SU-DHL-6 (cell line): ENCODE measurements around the gene NETO1.

ENCODE experiments used
- H2AFZ ChIP-seq: fragments of 200-600 bp; sonication (generic); 2 replicates; pipeline ENCODE4 v1.6.1; 2014; ENCODE audit warnings: low read depth, mild to moderate bottlenecking, moderate library complexity, mixed read lengths, antibody characterized with exemption, low read length; ENCODE audit not compliant: severe bottlenecking
- H3F3A ChIP-seq: fragments of 200-600 bp; shearing (Covaris generic); 2 replicates; pipeline ENCODE4 v1.6.0; 2016; ENCODE audit warnings: antibody characterized with exemption, mild to moderate bottlenecking; ENCODE audit not compliant: insufficient read depth
- H3K27ac ChIP-seq: fragments of 200-600 bp; sonication (generic); 2 replicates; pipeline ENCODE4 v1.5.1; 2016; ENCODE audit warnings: low read depth, mild to moderate bottlenecking, low read length, moderate library complexity, mixed read lengths
- H3K27me3 ChIP-seq: fragments of 200-600 bp; sonication (generic), shearing (Covaris generic); 2 replicates; pipeline ENCODE4 v1.6.0; 2014; ENCODE audit warnings: mild to moderate bottlenecking, low read length
- H3K36me3 ChIP-seq: fragments of 200-600 bp; sonication (generic); 2 replicates; pipeline ENCODE4 v1.6.1; 2014; ENCODE audit warnings: mild to moderate bottlenecking, low read length, mixed read lengths
- H3K4me2 ChIP-seq: fragments of 300-600, 200-600 bp; shearing (Covaris generic), sonication (generic); 2 replicates; pipeline ENCODE4 v1.6.0; 2014; ENCODE audit warnings: low read length, low read depth, mild to moderate bottlenecking; ENCODE audit not compliant: poor library complexity, severe bottlenecking
- H3K4me3 ChIP-seq: fragments of 200-600 bp; sonication (generic); 2 replicates; pipeline ENCODE4 v1.5.1; 2014; ENCODE audit warnings: antibody characterized with exemption, low read length, mild to moderate bottlenecking, mixed read lengths; ENCODE audit not compliant: insufficient read depth, poor library complexity, severe bottlenecking
- H3K79me2 ChIP-seq: fragments of 200-600 bp; sonication (generic); 2 replicates; pipeline ENCODE4 v1.6.1; 2014; ENCODE audit warnings: mild to moderate bottlenecking, low read length, moderate library complexity; ENCODE audit not compliant: insufficient read depth
- H3K9ac ChIP-seq: fragments of 200-600 bp; sonication (generic); 2 replicates; pipeline ENCODE4 v1.7.0; 2014; ENCODE audit warnings: mild to moderate bottlenecking, low read length
- H3K9me2 ChIP-seq: fragments of 200-600 bp; sonication (generic); replicated peaks from 2 replicates; pipeline ENCODE4 v1.6.1; 2014; ENCODE audit warnings: low read length; ENCODE audit not compliant: insufficient read depth
- H3K9me3 ChIP-seq: fragments of 200-600 bp; sonication (generic); 2 replicates; pipeline ENCODE4 v1.6.1; 2014; ENCODE audit warnings: low read length, mixed read lengths; ENCODE audit not compliant: insufficient read depth
- H4K20me1 ChIP-seq: fragments of 200-600 bp; sonication (generic); 2 replicates; pipeline ENCODE4 v1.6.1; 2014; ENCODE audit warnings: low read depth, mild to moderate bottlenecking, antibody characterized with exemption, low read length, moderate library complexity, mixed read lengths
- EZH2phosphoT487 ChIP-seq: fragments of 200-600 bp; sonication (generic), shearing (Covaris generic); conservative IDR thresholded peaks from 2 replicates; pipeline ENCODE4 v1.6.1; 2018; ENCODE audit warnings: mild to moderate bottlenecking, antibody characterized with exemption, low read length, moderate library complexity, mixed read lengths
- TF ChIP-seq, protein P1 (sequence below): fragments of 200-600 bp; sonication (generic); IDR thresholded peaks from one replicate; pipeline ENCODE4 v1.5.1; 2017; ENCODE audit warnings: antibody characterized with exemption, mild to moderate bottlenecking, low read length, moderate library complexity; ENCODE audit not compliant: insufficient read depth, poor library complexity, severe bottlenecking

NETO1 gene

DNA sequence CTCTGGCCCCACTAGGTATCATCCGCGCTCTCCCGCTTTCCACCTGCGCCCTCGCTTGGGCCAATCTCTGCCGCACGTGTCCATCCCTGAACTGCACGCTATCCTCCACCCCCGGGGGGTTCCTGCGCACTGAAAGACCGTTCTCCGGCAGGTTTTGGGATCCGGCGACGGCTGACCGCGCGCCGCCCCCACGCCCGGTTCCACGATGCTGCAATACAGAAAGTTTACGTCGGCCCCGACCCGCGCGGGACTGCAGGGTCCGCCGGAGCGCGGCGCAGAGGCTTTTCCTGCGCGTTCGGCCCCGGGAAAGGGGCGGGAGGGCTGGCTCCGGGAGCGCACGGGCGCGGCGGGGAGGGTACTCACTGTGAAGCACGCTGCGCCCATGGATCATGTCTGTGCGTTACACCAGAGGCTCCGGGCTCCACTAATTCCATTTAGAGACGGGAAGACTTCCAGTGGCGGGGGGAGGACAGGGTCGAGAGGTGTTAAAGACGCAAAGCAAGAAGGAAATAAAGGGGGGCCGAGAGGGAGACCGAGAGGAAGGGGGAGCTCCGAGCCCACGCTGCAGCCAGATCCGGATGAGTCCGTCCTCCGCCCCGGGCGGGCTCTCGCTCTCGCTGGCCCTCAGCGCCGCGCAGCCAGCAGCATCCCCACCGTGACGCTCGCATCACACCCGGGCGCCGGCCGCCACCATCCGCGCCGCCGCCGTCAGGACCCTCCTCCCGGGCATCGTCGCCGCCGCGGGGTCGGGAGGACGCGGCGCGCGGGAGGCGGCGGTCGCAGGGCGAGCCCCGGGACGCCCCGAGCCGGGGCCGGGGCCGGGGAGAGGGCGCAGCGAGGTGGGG is 664 bp downstream of the NETO1 start:
- H4K20me1 ChIP-seq = no peaks in the 10 kb centered on the region
- no peak for TF ChIP-seq EZH2phosphoT487
- TF ChIP-seq, protein P1, sequence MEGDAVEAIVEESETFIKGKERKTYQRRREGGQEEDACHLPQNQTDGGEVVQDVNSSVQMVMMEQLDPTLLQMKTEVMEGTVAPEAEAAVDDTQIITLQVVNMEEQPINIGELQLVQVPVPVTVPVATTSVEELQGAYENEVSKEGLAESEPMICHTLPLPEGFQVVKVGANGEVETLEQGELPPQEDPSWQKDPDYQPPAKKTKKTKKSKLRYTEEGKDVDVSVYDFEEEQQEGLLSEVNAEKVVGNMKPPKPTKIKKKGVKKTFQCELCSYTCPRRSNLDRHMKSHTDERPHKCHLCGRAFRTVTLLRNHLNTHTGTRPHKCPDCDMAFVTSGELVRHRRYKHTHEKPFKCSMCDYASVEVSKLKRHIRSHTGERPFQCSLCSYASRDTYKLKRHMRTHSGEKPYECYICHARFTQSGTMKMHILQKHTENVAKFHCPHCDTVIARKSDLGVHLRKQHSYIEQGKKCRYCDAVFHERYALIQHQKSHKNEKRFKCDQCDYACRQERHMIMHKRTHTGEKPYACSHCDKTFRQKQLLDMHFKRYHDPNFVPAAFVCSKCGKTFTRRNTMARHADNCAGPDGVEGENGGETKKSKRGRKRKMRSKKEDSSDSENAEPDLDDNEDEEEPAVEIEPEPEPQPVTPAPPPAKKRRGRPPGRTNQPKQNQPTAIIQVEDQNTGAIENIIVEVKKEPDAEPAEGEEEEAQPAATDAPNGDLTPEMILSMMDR = no peak
- no peaks in the 10 kb centered on the region for H3K9me2 ChIP-seq
- no peak overlapping the region for H3K27ac ChIP-seq
- no peaks in the 10 kb centered on the region for H3K27me3 ChIP-seq
- H3K9me3 ChIP-seq = no peaks in the 10 kb centered on the region
- H3K4me3 ChIP-seq = no peak overlapping the region
- H3K79me2 ChIP-seq = no peaks in the 10 kb centered on the region
- H3K36me3 ChIP-seq = no peaks in the 10 kb centered on the region
- H3K9ac ChIP-seq = no peak overlapping the region
- no peak overlapping the region for H2AFZ ChIP-seq
- H3K4me2 ChIP-seq = no peak overlapping the region
- no peaks in the 10 kb centered on the region for H3F3A ChIP-seq

GRCh38 chr18:72866442-72866900 is 1.3 kb downstream of the NETO1 start:
- Histone ChIP-seq H3K9me3 (no peaks in the 10 kb centered on the region), H3K79me2 (no peaks in the 10 kb centered on the region), H3K36me3 (no peaks in the 10 kb centered on the region), H4K20me1 (no peaks in the 10 kb centered on the region), H3F3A (no peaks in the 10 kb centered on the region), H3K27ac (no peak overlapping the region), H3K9me2 (no peaks in the 10 kb centered on the region), H2AFZ (no peak overlapping the region), H3K4me3 (no peak overlapping the region), H3K9ac (no peak overlapping the region), H3K4me2 (no peak overlapping the region), H3K27me3 (no peaks in the 10 kb centered on the region)
- TF ChIP-seq, protein P1 = no peak
- no peak for TF ChIP-seq EZH2phosphoT487

GRCh38 chr18:72863754-72864153 is 4.0 kb downstream of the NETO1 start:
- Histone ChIP-seq H2AFZ (no peak overlapping the region), H3F3A (no peaks in the 10 kb centered on the region), H3K4me3 (no peak overlapping the region), H3K4me2 (no peak overlapping the region), H3K9me2 (no peaks in the 10 kb centered on the region), H3K36me3 (no peaks in the 10 kb centered on the region), H3K9ac (no peak overlapping the region), H3K79me2 (no peaks in the 10 kb centered on the region), H3K27me3 (no peaks in the 10 kb centered on the region), H3K27ac (no peak overlapping the region), H3K9me3 (no peaks in the 10 kb centered on the region), H4K20me1 (no peaks in the 10 kb centered on the region)
- TF ChIP-seq EZH2phosphoT487 = no peak
- TF ChIP-seq, protein P1 = no peak
